Heart left ventricle (tissue), 16 donors: Measurements from ENCODE around the gene MAPK12. TPM values are rescaled to one million over a fixed set of nuclear protein-coding genes. Genes with fewer than 3 reads are reported as not detected.

Experiments used
- ATAC-seq, 4 donors: fragments of 200-7000 bp; cut with Tn5 transposase; one replicate each; pipeline ENCODE4 v1.9.1; 2020 to 2022; ENCODE audit warnings: moderate library complexity in 4 of 4, mild to moderate bottlenecking in 3 of 4, moderate number of reproducible peaks in 1 of 4
- DNase-seq, 5 donors: peaks; one replicate each; pipeline ENCODE4 v3.0.0-alpha.2; 2020
- H3K27ac ChIP-seq, 12 donors: fragments of 200-600 bp; sonication (generic) in 4 of 12; one replicate each; pipeline versions ENCODE4 v1.5.0 to v1.8.0; 2016 to 2022; ENCODE audit warnings: mild to moderate bottlenecking in 2 of 12
- H3K27me3 ChIP-seq, 9 donors: fragments of 200-600 bp; sonication (generic) in 2 of 9; one replicate each; pipeline versions ENCODE4 v1.5.1 to v1.8.0; 2016 to 2022; ENCODE audit warnings: mild to moderate bottlenecking in 3 of 9
- H3K36me3 ChIP-seq, 9 donors: fragments of 200-600 bp; sonication (generic) in 2 of 9; one replicate each; pipeline versions ENCODE4 v1.5.0 to v1.8.0; 2018 to 2022; ENCODE audit warnings: mild to moderate bottlenecking in 2 of 9
- H3K4me1 ChIP-seq, 12 donors: fragments of 200-600 bp; sonication (generic) in 4 of 12; one replicate each; pipeline versions ENCODE4 v1.5.0 to v1.8.0; 2016 to 2022; ENCODE audit warnings: mild to moderate bottlenecking in 3 of 12
- H3K4me3 ChIP-seq, 12 donors: fragments of 200-600 bp; sonication (generic) in 4 of 12; one replicate each; pipeline versions ENCODE4 v1.5.0 to v1.8.0; 2017 to 2022; ENCODE audit warnings: mild to moderate bottlenecking in 9 of 12, moderate library complexity in 4 of 12
- H3K9me3 ChIP-seq, 12 donors: fragments of 200-600 bp; sonication (generic) in 4 of 12; one replicate each; pipeline versions ENCODE4 v1.5.0 to v1.8.0; 2016 to 2022; ENCODE audit warnings: mild to moderate bottlenecking in 1 of 12
- CTCF ChIP-seq, 12 donors: fragments of 200-600 bp; sonication (generic) in 4 of 12; IDR thresholded peaks; one replicate each; pipeline versions ENCODE4 v1.5.0 to v1.8.0; 2018 to 2022; ENCODE audit warnings: antibody characterized with exemption in 12 of 12, mild to moderate bottlenecking in 5 of 12
- POLR2A ChIP-seq, 2 donors: fragments of 450-650 bp; IDR thresholded peaks; one replicate each; pipeline ENCODE4 v1.6.1; 2017; ENCODE audit warnings: antibody characterized with exemption in 2 of 2, mild to moderate bottlenecking in 2 of 2, moderate library complexity in 2 of 2
- WGBS, 4 donors: extraction: QIAGEN DNeasy Blood & Tissue Kit in 2 of 4; methylation state at CpG; one replicate each; pipeline versions ENCODE4 v1.1.5 to v1.1.7; 2013 to 2018; 5-methylcytosine and 5-hydroxymethylcytosine counted together
- intact Hi-C, 10 donors: fragments of 100-400 bp; cut with DNase I; formaldehyde crosslinking; loops; one replicate each; pipeline versions ENCODE4 v1.11.1 to v1.14.2; 2022
- polyA plus RNA-seq, 2 donors: library from polyadenylated mRNA; stranded (reverse); fragments of 200-250 nt; gene quantifications; one replicate each; pipeline ENCODE4 v1.2.3, GENCODE V29; 2013
- total RNA-seq, 9 donors: library from RNA; depleted of rRNA in 2 of 9; stranded (reverse); fragments of >200 nt in 2 of 9; fragmentation: NEBNext Ultra II Directional in 3 of 9; extraction: Animal tissue kit (Norgen Biotek cat#: 25700) in 3 of 9; gene quantifications; one replicate each; pipeline versions ENCODE4 v1.1.0 to v1.2.4, GENCODE V29; 2016 to 2023
- donor health status: ischemic (EF 13 %, LVEDD 7.1; RV severe dilation, severe dysfunction).
- donor health status: healthy with polysubstance abuse.
- donor health status: DM: no; HTN: yes; CAD: no.
- donor health status: DM: no; HTN: no; CAD: no.
- donor health status: ischemic (EF 25% LVEDD 6.9; RV normal size, moderate dysfunction).
- donor health status: ischemic (EF 25% LVEDD 5.7; RV mildly dilated, moderate dysfunction).
- donor health status: healthy.
- donor health status: DM: yes; HTN: yes; CAD: no.
- donor health status: ischemic (EF 35%, LVEDD 5.7; RV mildly dilated, moderate dysfunction).
- donor health status: nonischemic (EF 11% LVEDD 7.7; RV severe dilation, severe dysfunction).
- donor health status: DM: yes; HTN: yes; CAD: no.
- donor health status: PGD.
- donor health status: ischemic (EF 29% LVEDD 5.4; RV normal size, mild dysfunction).
- donor health status: nonischemic (EF 23%, LVEDD 6.1; RV moderate dilation, normal function).

Gene MAPK12
- total and polyA plus RNA-seq, 11 donors = 11.6 to 18.0 (median 15.5) TPM

DNA sequence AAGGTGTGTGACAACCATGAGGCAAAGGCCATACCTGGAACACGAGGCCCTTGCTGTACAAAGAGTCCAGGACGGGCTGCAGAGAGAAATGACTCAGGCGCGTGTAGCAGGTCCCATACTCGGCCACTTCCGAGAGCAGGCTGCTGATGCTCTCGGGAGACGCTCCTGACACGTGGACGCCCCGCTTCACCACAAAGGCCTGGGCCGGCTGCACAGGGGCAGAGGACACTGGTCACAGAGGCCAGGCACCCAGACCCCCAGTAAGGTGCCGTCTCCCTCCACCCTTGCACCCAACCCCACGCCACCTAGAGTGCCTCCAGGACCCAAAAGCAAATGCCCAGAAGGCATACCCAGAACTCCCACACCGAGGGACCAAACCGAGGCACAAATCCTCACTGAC, 32.1 kb downstream of the MAPK12 start:
- DNase-seq = no peak
- no peak for TF ChIP-seq CTCF (IDR thresholded peaks at IDR 0.05)
- TF ChIP-seq POLR2A (IDR thresholded peaks at IDR 0.05) = no peak
- Histone ChIP-seq H3K27ac (no peak overlapping the region), H3K36me3 (peaks cover 0 to 74% (median 59%) of the 10 kb centered on the region in 9 donors), H3K4me1 (no peaks in the 10 kb centered on the region), H3K4me3 (no peak overlapping the region), H3K9me3 (no peaks in the 10 kb centered on the region), H3K27me3 (no peaks in the 10 kb centered on the region)
- no peak for ATAC-seq
- intact Hi-C loops = loop anchor here in 1 of 10 donors (10.0 kb wide), 1 partner anchor 235 kb away; no protein-coding TSS in a partner anchor
- 96 to 99% (median 96%) methylated on average over 12 to 16 of the region's 16 CpGs for WGBS, 4 donors

DNA sequence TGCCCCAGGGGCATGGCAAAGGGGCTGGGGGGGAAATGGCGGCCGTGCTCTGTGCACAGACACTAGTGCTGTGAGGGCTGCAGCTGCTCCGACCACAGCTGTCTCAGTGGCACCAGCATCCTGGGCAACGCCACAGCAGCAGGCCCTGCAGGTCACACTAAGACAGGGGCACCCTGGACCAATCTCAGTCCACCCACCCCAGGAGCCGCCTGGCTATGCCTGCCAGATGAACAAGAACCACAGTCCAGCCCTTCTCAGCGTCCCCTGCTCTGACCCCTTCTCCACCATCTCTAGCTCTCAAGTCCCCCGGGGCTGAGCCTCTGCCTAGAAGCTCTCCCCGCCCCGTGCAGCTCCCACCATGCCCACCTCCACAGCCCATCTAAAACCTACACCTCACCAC, 33.1 kb downstream of the MAPK12 start:
- Histone ChIP-seq H3K4me3 (no peak overlapping the region), H3K36me3 (peaks cover 0 to 81% (median 69%) of the 10 kb centered on the region in 9 donors), H3K27ac (no peak overlapping the region), H3K4me1 (no peaks in the 10 kb centered on the region), H3K9me3 (no peaks in the 10 kb centered on the region), H3K27me3 (no peaks in the 10 kb centered on the region)
- 93 to 98% (median 97%) methylated on average over 6 to 9 of the region's 9 CpGs for WGBS, 4 donors
- TF ChIP-seq POLR2A (IDR thresholded peaks at IDR 0.05) (no peak), CTCF (IDR thresholded peaks at IDR 0.05) (no peak)
- intact Hi-C loops = loop anchor here in 1 of 10 donors (10.0 kb wide), 1 partner anchor 236 kb away; no protein-coding TSS in a partner anchor
- ATAC-seq = no peak
- no peak for DNase-seq

DNA sequence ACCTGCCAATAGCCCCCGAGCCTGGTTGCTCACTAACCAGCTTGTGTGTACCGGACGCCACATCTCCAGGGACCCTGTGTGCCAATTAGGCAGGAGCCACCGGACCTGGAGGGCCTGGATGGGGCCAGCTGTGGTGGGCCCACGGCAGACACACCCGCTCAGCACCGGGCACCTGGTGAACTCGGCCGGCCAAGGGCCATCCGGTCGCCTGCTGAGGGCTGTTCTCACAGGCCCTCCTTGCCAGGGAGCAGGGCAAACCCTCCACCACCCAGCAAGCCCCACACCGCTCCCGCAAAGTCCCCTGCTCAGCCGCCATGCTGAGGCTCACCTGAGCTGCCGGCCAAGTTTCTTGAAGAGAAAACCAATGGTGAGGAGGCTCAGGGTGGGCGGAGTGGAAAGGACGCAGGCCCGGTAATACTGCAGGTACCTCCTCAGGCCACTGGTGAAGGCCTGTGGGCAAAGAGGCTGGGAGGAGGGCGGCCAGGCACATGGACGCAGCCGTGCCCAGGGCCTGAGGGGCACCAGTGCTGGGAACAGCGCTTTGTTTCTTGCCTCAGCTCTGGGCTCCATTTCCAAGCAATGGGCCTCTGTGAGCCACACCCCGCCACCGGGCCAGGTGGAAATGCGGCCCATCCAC, 33.8 kb downstream of the MAPK12 start:
- H3K36me3 ChIP-seq = peaks cover 0 to 82% (median 69%) of the 10 kb centered on the region in 9 donors

GRCh38 chr22:50226875-50227165, 34.7 kb downstream of the MAPK12 start:
- ATAC-seq (no peak), DNase-seq (no peak)
- no peaks in the 10 kb centered on the region for H3K9me3 ChIP-seq
- TF ChIP-seq CTCF (IDR thresholded peaks at IDR 0.05) (no peak), POLR2A (IDR thresholded peaks at IDR 0.05) (no peak)
- no peak overlapping the region for H3K27ac ChIP-seq
- WGBS, 4 donors = 87 to 94% (median 91%) methylated on average over 9 to 18 of the region's 18 CpGs
- no peaks in the 10 kb centered on the region for H3K27me3 ChIP-seq
- H3K36me3 ChIP-seq = peaks cover 0 to 82% (median 71%) of the 10 kb centered on the region in 9 donors
- intact Hi-C loops = loop anchor here in 1 of 10 donors (10.0 kb wide), 1 partner anchor 238 kb away; no protein-coding TSS in a partner anchor
- H3K4me3 ChIP-seq = no peak overlapping the region
- H3K4me1 ChIP-seq = no peaks in the 10 kb centered on the region

More for the DNA sequence above, 33.8 kb downstream of the MAPK12 start:
- WGBS, 4 donors = 93 to 98% (median 96%) methylated on average over 20 to 25 of the region's 25 CpGs
- ATAC-seq = no peak
- H3K4me3 ChIP-seq = no peak overlapping the region
- DNase-seq = no peak
- H3K27me3 ChIP-seq = no peaks in the 10 kb centered on the region
- H3K9me3 ChIP-seq = no peaks in the 10 kb centered on the region
- TF ChIP-seq CTCF (IDR thresholded peaks at IDR 0.05) (no peak), POLR2A (IDR thresholded peaks at IDR 0.05) (no peak)
- no peak overlapping the region for H3K27ac ChIP-seq
- intact Hi-C loops = loop anchor here in 1 of 10 donors (10.0 kb wide), 1 partner anchor 237 kb away; no protein-coding TSS in a partner anchor
- H3K4me1 ChIP-seq = no peaks in the 10 kb centered on the region
